Activated CD4-positive, CD25-positive, alpha-beta regulatory T cell treated with anti-CD3 and anti-CD28 coated beads, Interleukin-2, amount 50 U/mL, for 72 hours (primary cell): ENCODE measurements around the gene STX4.

Experiments
- DNase-seq: peaks from one replicate; pipeline ENCODE4 v3.0.0; 2021

STX4 gene

GRCh38 chr16:31071861-31072260 lies 38.5 kb downstream of the STX4 start:
- no peak for DNase-seq

- no peak for DNase-seq
Measured at GRCh38 chr16:31072540-31073141, 39.3 kb downstream of the STX4 start.

- DNase-seq: peak; percentile 80
Measured at GRCh38 chr16:31073142-31073969, 40.0 kb downstream of the STX4 start.

GRCh38 chr16:31073970-31074813 lies 40.8 kb downstream of the STX4 start, which contains the start of the genes ZNF646 and ZNF668:
TSS of gene ZNF646 (plus strand) at chr16:31074422. CDS start at chr16:31076325, 1,903 bp downstream.
TSS of gene ZNF668 (minus strand) at chr16:31074240. CDS start at chr16:31064459, 9,781 bp downstream.
- DNase-seq: peak; percentile 94

GRCh38 chr16:31074814-31075183 lies 41.4 kb downstream of the STX4 start:
- no peak for DNase-seq

GRCh38 chr16:31076319-31076718 lies 43.0 kb downstream of the STX4 start:
- DNase-seq: no peak

GRCh38 chr16:31077024-31077423 lies 43.7 kb downstream of the STX4 start:
- DNase-seq: no peak

GRCh38 chr16:31077592-31078396 lies 44.4 kb downstream of the STX4 start:
- DNase-seq: no peak

GRCh38 chr16:31078597-31079341 lies 45.4 kb downstream of the STX4 start:
- DNase-seq: no peak

GRCh38 chr16:31079342-31079944 lies 46.1 kb downstream of the STX4 start:
- no peak for DNase-seq

GRCh38 chr16:31080035-31080629 lies 46.8 kb downstream of the STX4 start:
- no peak for DNase-seq

GRCh38 chr16:31080756-31081419 lies 47.5 kb downstream of the STX4 start:
- no peak for DNase-seq

GRCh38 chr16:31081428-31082351 lies 48.3 kb downstream of the STX4 start:
- DNase-seq: no peak

GRCh38 chr16:31082368-31083045 lies 49.1 kb downstream of the STX4 start:
- no peak for DNase-seq

GRCh38 chr16:31083081-31083480 lies 49.7 kb downstream of the STX4 start:
- no peak for DNase-seq

- DNase-seq: no peak
Measured at GRCh38 chr16:31083556-31083955, 50.2 kb downstream of the STX4 start.

- no peak for DNase-seq
Measured at GRCh38 chr16:31083981-31084380, 50.6 kb downstream of the STX4 start.

- DNase-seq: no peak
Measured at GRCh38 chr16:31084584-31085302, 51.4 kb downstream of the STX4 start.
